HEK293 (cell line): Measurements from ENCODE around the gene ANO6.

Source experiments
- CTCF ChIP-seq: fragments of 450-650 bp; formaldehyde crosslinking; IDR thresholded peaks from 2 replicates; pipeline ENCODE4 v1.5.1; 2016; ENCODE audit warnings: missing biosample characterization, missing genetic modification characterization
- ELK4 ChIP-seq: IDR thresholded peaks from 2 replicates; pipeline ENCODE4 v1.6.1; 2011; ENCODE audit warnings: mild to moderate bottlenecking, low read depth, low read length, borderline replicate concordance
- ZBTB7A ChIP-seq: fragments of 450-650 bp; formaldehyde crosslinking; IDR thresholded peaks from 2 replicates; pipeline ENCODE4 v1.5.1; 2016; ENCODE audit warnings: low read depth, missing biosample characterization, missing genetic modification characterization
- ZFP37 ChIP-seq: fragments of 450-650 bp; formaldehyde crosslinking; IDR thresholded peaks from 2 replicates; pipeline ENCODE4 v1.5.1; 2016; ENCODE audit warnings: missing biosample characterization, missing genetic modification characterization
- ZNF398 ChIP-seq: fragments of 450-650 bp; formaldehyde crosslinking; IDR thresholded peaks from 2 replicates; pipeline ENCODE4 v1.5.1; 2017; ENCODE audit warnings: missing biosample characterization, missing genetic modification characterization
- ZNF600 ChIP-seq: fragments of 450-650 bp; formaldehyde crosslinking; IDR thresholded peaks from 2 replicates; pipeline ENCODE4 v1.5.1; 2016; ENCODE audit warnings: missing biosample characterization, missing genetic modification characterization
- ZNF645 ChIP-seq: fragments of 450-650 bp; formaldehyde crosslinking; IDR thresholded peaks from 2 replicates; pipeline ENCODE4; 2016; ENCODE audit warnings: missing biosample characterization, missing genetic modification characterization

- TF ChIP-seq ZNF645 (tag by site-specific recombination) (no peak), ELK4 (no peak), CTCF (tag by site-specific recombination) (no peak), ZNF398 (tag by site-specific recombination) (no peak), ZFP37 (tag by site-specific recombination) (no peak), ZBTB7A (tag by site-specific recombination) (no peak), ZNF600 (tag by site-specific recombination) (no peak)
These were observed 94.1 kb downstream of the ANO6 start for GRCh38 chr12:45309836-45310626.
